Neural progenitor cell (in vitro differentiated cells): Measurements from ENCODE around the gene COL6A5.

Experiments used
- EZH2 ChIP-seq: fragments of 200-600 bp; sonication (generic); IDR thresholded peaks from 2 replicates; pipeline ENCODE4 v1.6.1; 2017; ENCODE audit warnings: antibody characterized with exemption, mild to moderate bottlenecking, moderate library complexity
- EZH2phosphoT487 ChIP-seq: fragments of 200-600 bp; sonication (generic); IDR thresholded peaks from 2 replicates; pipeline ENCODE4 v1.6.1; 2017; ENCODE audit warnings: antibody characterized with exemption
- TF ChIP-seq, protein P1 (sequence below): fragments of 200-600 bp; sonication (generic); IDR thresholded peaks from 2 replicates; pipeline ENCODE4 v1.5.1; 2017; ENCODE audit warnings: antibody characterized with exemption, mild to moderate bottlenecking

- TF ChIP-seq, protein P1, sequence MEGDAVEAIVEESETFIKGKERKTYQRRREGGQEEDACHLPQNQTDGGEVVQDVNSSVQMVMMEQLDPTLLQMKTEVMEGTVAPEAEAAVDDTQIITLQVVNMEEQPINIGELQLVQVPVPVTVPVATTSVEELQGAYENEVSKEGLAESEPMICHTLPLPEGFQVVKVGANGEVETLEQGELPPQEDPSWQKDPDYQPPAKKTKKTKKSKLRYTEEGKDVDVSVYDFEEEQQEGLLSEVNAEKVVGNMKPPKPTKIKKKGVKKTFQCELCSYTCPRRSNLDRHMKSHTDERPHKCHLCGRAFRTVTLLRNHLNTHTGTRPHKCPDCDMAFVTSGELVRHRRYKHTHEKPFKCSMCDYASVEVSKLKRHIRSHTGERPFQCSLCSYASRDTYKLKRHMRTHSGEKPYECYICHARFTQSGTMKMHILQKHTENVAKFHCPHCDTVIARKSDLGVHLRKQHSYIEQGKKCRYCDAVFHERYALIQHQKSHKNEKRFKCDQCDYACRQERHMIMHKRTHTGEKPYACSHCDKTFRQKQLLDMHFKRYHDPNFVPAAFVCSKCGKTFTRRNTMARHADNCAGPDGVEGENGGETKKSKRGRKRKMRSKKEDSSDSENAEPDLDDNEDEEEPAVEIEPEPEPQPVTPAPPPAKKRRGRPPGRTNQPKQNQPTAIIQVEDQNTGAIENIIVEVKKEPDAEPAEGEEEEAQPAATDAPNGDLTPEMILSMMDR = no peak
- TF ChIP-seq EZH2phosphoT487 (no peak), EZH2 (no peak)
These were observed 163.5 kb downstream of the COL6A5 start for GRCh38 chr3:130509008-130509407.
